Erythroblast (primary cell): Measurements from ENCODE around the gene PPP1R12B.
"Not testable (repeated sequence)": the region's sequence is repeated elsewhere in the genome, so short reads cannot be mapped to it uniquely, and the experiment has no call there.

ENCODE experiments used
- DNase-seq, 2 experiments: peaks; one replicate each; lab custom pipeline; 2025; lab: John Stamatoyannopoulos, UW
- GATA1 ChIP-seq: IDR thresholded peaks from 2 replicates; pipeline ENCODE4 v1.6.1; 2011; ENCODE audit warnings: low read depth, mild to moderate bottlenecking, control low read depth, low read length, moderate library complexity
- POLR2A ChIP-seq: IDR thresholded peaks from 2 replicates; pipeline ENCODE4 v1.6.1; 2011; ENCODE audit warnings: mild to moderate bottlenecking, low read length

The PPP1R12B gene

DNA sequence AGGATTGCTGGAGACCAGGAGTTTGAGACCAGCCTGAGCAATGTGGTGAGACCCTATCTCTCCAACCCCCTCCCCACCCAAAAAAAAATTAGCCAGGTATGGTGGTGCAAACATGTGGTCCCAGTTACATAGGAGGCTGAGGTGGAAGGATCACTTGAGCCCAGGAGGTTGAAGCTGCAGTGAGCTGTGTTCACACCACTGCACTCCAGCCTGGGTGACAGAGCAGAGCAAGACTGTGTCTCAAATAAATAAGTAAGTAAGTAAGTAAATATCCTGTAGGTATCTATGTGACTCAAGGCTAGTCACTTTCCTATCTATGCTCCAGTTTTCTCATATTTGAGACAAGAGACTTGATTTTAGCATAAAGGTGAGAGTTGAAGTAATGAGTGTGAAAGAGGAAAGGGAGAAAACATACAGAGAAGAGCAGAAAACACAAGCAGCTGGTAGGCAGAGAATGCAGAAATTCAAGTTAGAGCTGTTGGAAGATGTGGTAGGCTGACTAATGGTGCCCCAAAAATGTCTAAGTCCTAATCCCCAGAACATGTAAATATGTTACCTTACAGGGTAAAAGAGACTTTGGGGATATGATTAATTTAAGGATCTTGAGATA lies 7.5 kb downstream of the PPP1R12B start:
- DNase-seq = no peak
- TF ChIP-seq GATA1 (no peak), POLR2A (no peak)

DNA sequence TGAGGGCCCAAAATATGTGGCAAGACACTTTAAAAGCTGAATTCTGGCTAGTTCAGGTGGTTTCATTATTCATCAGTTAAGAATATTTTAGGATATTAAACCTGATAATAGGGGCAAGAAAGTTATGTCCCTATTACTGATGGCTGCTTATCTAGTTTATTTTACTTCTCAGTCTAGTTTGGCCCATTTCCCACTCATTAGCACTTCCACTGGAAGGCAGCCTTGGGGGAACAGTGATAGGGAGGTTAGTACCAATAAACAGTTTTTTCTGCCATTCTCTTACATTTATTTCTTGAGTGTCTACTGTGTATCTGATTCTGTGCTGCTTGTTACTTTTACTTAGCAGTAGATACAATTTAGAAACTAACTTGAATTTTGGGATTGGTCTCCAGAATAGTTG lies 9.0 kb downstream of the PPP1R12B start:
- TF ChIP-seq POLR2A = no peak
- TF ChIP-seq GATA1 = no peak
- DNase-seq = peak; percentile 19 to 30

DNA sequence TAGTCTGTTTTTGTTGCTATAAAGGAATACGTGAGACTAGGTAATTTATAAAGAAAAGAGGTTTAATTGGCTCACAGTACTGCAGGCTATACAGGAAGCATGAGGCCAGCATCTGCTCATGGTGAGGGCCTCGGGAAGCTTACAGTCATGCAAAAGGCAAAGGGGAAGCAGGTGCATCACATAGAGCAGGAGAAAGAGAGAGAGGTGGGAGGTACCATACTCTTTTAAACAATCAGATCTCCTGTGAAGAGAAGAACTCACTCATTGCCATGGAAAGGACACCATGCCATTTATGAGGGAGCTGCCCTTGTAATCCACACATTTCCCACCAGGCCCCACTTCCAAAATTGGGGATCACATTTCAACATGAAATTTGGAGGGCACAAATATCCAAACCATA lies 12.7 kb downstream of the PPP1R12B start:
- TF ChIP-seq POLR2A = no peak
- no peak for TF ChIP-seq GATA1
- no peak for DNase-seq

DNA sequence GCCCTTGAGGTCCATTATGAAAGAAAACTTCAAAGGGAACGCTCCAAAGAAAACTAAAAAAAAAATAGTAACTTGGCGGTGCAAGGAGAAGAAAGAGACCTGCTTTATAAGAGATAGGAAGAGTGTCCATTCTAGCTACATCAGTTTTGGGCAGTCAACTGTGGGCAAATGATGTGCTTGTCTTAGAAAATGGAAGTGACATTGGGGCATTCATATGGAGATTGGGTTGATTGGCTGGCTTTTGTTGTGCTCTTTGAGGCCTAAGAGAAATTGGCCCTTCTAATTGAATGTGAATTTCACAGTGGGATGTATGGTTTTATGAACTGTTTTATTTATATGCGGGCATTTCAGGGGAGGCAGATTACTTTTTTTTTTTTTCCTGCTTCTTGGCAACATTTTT lies 13.2 kb downstream of the PPP1R12B start:
- DNase-seq = no peak
- TF ChIP-seq POLR2A = no peak
- no peak for TF ChIP-seq GATA1

DNA sequence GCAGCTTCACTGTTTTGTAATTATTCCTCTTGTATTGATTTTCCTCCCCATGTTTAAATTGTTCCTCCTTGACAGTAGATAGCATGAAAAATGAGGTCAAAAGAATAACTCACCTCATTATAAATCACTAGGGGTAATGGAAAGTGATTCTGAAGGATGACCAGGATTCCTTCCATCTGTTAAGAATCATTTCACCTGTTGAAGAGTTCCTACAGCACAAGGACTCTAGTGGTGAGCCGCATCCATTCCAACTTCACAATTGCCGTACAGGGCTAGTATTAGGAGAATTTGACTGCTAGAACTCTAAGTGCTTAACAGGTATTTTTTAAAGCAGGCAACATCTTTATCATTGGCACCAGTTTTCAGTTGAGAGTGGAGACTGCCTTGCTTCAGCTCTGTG lies 13.7 kb downstream of the PPP1R12B start:
- DNase-seq = no peak
- TF ChIP-seq POLR2A = no peak
- TF ChIP-seq GATA1 = no peak

DNA sequence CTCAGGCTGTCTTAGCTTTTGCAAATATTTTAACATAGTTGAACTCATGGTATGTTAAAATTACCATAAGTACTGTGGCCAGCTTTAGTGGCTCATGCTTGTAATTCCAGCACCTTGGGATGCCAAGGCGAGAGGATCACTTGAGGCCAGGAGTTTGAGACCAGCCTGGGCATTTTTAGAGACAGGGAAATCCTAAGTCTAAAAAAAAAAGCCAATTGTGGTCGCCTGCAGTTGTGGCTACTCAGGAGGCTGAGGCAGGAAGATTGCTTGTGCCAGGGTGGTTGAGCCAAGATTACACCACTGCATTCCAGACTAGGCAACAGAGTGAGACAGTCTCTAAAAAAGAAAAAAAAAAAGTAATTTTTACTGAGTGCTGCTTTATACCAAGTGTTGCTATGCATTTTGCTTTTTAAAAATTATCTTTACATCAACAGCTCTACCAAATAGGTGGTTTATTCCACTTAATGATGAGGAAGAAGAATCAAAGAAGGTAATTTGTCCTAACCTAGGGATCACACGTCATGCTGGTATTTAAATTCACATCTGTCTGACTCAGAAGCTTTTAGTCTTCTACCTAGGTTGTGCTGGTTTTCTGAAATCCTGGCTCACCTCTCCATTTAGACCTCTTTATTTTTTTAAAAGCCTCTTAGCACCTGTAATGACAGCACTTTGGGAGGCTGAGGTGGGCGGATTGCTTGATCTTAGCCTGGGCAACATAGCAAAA lies 16.8 kb downstream of the PPP1R12B start:
- no peak for TF ChIP-seq GATA1
- no peak for DNase-seq

DNA sequence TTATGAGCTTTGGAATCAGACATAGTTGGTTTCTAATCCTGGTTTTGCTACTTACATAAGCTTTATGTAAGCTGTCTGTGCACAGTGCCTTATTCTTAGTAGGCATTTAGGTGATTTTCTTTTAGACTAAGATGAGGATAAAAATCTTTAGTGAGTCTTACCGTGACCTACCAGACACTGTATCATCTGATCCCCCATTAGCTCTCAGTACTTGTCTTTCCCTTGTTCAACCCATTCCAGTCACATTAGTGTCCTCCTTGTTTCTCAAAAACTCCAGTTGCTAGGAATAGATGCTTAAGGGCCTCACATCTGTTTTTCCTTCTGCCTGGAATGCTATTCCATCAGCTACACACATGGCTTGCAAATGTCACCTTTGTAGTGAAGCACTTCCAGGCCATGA lies 18.8 kb downstream of the PPP1R12B start:
- no peak for TF ChIP-seq GATA1
- no peak for DNase-seq

DNA sequence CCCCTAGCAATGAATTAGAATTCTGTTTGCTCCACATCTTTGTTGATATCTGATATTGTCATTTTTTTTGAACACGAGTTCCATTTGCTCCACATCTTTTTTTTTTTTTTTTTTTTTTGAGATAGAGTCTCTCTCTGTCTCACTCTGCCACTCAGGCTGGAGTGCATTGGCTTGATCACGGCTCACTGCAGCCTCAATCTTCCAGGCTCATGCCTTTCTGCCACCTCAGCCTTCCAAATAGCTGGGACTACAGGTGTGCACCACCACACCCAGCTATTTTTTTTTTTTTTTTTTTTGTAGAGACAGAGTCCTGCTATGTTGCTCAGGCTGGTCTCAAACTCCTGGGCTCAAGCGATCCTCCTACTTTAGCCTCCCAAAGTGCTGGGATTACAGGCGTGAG lies 22.4 kb downstream of the PPP1R12B start:
- not testable (repeated sequence) for DNase-seq

DNA sequence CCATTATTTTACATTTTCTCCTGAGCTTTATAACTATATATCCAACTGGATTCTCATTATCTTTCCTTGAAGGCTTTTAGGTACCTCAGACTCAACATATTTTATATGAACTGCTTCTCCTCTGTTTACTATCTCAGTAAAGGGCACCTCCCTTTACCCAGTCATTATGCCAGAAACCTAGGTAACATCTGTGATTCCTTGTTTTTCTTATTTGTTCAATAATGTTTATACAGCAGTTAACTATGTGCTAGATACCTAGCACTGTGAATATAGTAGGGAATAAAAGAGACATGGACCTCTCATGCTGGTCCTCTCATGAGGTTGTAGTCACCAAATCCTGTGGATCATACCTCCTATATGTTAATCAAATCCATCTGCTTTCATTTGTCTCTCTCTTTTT lies 25.6 kb downstream of the PPP1R12B start:
- no peak for DNase-seq
- TF ChIP-seq POLR2A = no peak
- no peak for TF ChIP-seq GATA1

DNA sequence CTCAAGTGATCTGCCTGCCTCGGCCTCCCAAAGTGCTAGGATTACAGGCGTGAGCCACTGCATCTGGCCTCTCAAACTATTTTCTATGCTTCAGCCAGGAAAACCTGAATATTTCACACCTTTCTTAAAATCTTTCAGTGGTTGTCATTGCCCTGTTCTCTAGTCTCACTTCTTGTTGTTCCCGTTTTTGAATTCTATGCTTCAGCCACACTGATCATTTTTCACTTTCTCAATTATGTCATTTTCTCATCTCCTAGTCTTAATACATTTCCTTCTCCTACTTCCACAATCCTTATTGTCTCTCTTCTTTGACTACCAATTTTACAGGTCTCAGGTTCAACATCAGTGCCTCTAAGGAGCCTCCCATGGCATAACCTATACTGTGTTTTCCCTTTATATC lies 26.7 kb downstream of the PPP1R12B start:
- DNase-seq = not testable (repeated sequence)

DNA sequence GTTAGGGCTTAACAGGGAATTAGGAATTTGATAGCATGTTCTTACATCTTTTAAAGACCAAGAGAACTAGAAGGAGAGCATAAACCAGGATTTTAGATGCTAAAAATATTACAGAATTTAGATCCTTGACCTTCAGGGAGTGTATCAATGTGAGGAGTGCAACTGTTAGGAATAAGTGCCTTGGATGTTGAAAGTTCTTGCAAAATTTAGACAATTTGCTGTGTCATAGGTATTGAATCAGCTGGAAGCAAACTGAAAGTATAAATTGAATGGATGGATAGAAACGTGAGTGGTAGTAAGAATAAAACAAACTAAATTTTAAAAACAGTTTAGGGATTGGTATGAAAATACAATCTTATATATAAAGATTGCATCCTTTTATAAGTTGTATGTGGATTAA lies 27.7 kb downstream of the PPP1R12B start:
- TF ChIP-seq POLR2A (no peak), GATA1 (no peak)
- DNase-seq = peak; percentile 47 to 75

DNA sequence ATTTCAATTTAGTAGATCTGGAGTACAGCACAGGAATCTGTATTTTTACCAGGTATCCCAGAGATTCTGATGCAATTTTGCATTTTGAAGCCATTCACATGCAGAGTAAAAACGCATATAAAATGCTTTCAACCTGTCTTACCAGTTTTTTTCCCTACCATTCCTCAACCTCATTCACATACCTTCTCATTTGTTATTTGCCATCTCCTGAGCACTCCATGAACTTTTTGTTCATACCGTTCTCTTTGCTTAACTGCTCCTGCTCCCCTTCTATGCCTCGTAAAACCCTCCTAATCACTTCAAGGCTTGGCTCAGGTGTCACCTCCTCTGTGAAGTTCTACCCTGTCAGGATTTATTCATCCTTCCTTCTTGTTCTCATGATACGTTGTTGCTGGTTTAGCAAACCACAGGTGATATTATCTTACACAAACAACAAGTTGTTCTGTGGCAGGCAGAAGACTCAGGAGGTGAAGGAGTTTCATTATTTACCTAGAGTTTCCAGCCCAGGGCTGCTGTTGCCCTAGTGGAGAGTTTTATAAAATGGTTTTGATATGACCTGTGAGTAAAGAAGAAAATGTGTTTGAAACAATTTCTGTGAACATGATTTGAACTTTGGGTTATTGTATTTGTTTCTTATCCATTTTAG lies 31.5 kb downstream of the PPP1R12B start:
- not testable (repeated sequence) for DNase-seq

DNA sequence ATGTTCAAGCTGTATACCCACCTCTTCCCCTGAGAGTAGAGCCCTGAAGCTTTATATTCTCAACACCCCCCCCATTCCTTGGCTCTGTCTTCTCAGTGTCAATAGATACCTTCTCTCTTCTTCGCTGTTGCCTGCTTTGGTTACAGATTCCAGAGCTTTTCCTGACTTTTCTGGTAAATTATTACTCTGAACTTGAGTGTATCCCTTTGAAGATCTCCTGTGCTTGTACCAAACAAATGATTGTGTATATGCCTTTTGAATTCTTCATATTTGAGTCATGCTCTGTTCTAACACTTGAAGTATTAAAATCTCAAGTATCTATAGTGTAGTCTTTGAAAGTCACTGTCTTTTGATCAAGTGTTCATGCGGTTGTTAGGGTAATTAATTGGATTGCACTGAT lies 32.0 kb downstream of the PPP1R12B start:
- DNase-seq = not testable (repeated sequence)

DNA sequence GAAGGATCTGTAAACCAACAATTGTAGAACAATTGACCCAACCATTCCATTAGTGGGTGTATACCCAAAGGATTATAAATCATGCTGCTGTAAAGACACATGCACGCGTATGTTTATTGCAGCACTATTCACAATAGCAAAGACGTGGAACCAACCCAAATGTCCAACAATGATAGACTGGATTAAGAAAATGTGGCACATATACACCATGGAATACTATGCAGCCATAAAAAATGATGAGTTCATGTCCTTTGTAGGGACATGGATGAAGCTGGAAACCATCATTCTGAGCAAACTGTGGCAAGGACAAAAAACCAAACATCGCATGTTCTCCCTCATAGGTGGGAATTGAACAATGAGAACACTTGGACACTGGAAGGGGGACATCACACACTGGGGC lies 33.4 kb downstream of the PPP1R12B start:
- not testable (repeated sequence) for DNase-seq

DNA sequence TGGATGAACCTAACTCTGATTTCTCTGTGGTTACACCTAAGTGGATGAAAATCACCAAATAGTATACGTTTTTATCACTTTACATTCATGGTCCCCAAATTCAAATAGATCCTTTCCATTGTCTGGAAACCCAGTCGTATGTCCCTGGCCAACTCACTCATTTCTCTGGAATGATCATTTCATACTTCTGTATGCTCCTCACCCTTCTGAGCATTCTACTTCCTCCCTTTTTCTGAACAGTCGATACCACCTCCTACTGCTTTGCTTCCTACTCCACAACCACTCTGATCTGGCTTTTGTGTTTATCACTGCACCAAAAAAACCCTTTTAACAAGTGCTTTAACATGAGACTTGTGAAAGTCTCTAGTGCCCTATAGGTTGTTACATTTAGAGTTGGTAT lies 47.3 kb downstream of the PPP1R12B start:
- not testable (repeated sequence) for DNase-seq

DNA sequence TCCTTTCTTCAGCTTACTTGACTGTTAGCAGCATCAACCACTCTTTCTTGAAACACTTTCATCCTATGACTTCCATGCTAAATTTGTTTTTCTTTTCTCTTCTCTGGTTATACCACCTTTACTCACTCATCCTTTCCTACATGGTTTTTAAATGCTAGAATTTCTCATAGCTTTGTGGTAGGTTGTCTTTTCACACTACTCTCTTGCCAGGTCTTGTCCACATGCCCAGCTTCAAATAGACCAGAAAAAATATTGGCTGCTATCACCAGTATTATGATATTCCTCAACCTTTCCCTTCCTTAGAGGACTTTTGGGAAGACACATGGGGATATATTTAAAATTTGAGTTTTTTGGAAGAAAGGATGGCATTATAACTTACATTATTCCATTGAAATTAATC lies 48.8 kb downstream of the PPP1R12B start:
- no peak for DNase-seq
- TF ChIP-seq GATA1 (no peak), POLR2A (no peak)

DNA sequence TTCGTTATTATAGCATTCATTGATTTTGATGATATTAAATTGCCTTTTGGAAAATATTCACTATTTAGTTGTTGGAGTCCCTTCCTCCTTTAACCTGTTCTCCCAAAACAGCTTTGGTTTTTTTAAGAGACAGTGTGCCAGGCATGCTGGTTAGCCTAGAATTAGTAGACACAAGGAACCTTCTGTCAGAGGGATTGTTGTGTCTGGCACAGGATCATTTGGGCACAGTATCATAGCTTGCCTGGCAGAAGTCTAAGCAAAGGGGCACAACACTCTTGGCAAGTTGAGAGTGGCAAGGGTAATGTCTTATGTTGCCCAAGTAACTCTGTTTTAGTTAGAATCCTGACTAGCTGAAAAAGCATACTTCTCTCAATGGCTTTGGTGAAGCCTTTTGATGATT lies 49.9 kb downstream of the PPP1R12B start:
- DNase-seq = not testable (repeated sequence)

DNA sequence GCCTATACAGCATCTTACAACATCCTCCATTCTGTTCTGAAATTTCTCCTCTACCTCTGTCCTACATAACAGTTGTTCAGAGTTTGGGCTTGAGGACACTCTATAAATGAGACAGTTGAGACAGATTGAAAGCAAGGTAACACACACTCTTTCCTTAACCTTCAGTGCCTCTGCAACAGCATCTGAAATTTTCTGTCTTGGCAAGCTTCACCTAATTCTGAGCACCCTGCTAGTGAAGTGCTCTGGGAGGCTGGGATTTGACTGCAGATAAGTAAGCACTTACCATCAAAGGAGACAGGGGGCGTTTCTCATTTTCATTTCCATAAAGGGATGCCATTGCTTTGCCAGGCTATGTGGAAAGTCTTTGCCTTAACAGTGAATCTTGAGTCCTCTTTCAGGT lies 53.3 kb downstream of the PPP1R12B start:
- DNase-seq = peak in 1 of 2 experiments; percentile 3

DNA sequence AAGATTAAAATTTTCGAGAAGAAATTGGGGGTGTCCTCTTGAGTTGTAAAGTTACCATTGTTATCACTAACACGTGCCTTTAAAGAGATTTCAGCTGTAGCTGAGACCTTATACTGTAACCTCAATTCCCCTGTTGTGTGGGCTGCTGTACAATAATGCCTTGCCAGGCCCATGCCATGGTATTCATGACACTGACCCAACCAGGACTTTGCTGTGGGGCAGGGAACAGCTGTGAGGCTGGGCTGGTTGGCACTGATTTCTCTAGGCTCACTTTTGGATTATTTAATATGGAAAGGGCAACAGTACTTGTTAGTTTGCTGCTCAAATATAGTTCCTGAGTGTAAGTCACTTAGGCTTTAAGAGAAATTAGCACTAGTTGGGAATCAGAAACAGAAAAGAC lies 54.9 kb downstream of the PPP1R12B start:
- DNase-seq = not testable (repeated sequence)
